GM12864 (cell line): ENCODE measurements around the gene COQ8B.

ENCODE experiments used
- DNase-seq: peaks from one replicate; pipeline ENCODE4 v3.0.0-alpha.2; 2011; ENCODE audit warnings: low read depth
- H3K4me3 ChIP-seq: 2 replicates; pipeline ENCODE4 v1.5.1; 2011; ENCODE audit warnings: mild to moderate bottlenecking, low read depth, low read length, control low read depth
- CTCF ChIP-seq: IDR thresholded peaks from 2 replicates; pipeline ENCODE4 v1.5.1; 2011; ENCODE audit warnings: low read depth, mild to moderate bottlenecking, moderate library complexity, low read length, control low read depth, inconsistent platforms; ENCODE audit errors: missing control alignments

The COQ8B gene

GRCh38 chr19:40717325-40717879, 716 bp upstream of the COQ8B start:
- TF ChIP-seq CTCF, result no peak
- no peak for DNase-seq
- peak overlapping the region; percentile 83 for H3K4me3 ChIP-seq

GRCh38 chr19:40716031-40716481, 630 bp downstream of the COQ8B start:
- no peak for TF ChIP-seq CTCF
- peak; percentile 43 for DNase-seq
- peak overlapping the region; percentile 83 for H3K4me3 ChIP-seq

- peak overlapping the region; percentile 83 for H3K4me3 ChIP-seq
- peak; percentile 64 for DNase-seq
- TF ChIP-seq CTCF, result no peak
Measured at GRCh38 chr19:40714441-40715299, 2.0 kb downstream of the COQ8B start.

GRCh38 chr19:40713939-40714338, 2.7 kb downstream of the COQ8B start:
- DNase-seq, result no peak
- TF ChIP-seq CTCF, result no peak
- no peak overlapping the region for H3K4me3 ChIP-seq

GRCh38 chr19:40709817-40710216, 6.9 kb downstream of the COQ8B start:
- no peak overlapping the region for H3K4me3 ChIP-seq
- TF ChIP-seq CTCF, result no peak
- DNase-seq, result no peak

GRCh38 chr19:40707615-40708014, 9.1 kb downstream of the COQ8B start:
- H3K4me3 ChIP-seq, result no peak overlapping the region
- no peak for DNase-seq
- no peak for TF ChIP-seq CTCF
